Measurements from ENCODE around the gene HSPA1A. TPM values are rescaled to one million over a fixed set of nuclear protein-coding genes. Genes with fewer than 3 reads are reported as not detected.
"Not testable (repeated sequence)": the region's sequence is repeated elsewhere in the genome, so short reads cannot be mapped to it uniquely, and the experiment has no call there.

HSPA1A gene
- total RNA-seq, 4 donors from 2014 or later = 235 to 451 (median 370) TPM

DNA sequence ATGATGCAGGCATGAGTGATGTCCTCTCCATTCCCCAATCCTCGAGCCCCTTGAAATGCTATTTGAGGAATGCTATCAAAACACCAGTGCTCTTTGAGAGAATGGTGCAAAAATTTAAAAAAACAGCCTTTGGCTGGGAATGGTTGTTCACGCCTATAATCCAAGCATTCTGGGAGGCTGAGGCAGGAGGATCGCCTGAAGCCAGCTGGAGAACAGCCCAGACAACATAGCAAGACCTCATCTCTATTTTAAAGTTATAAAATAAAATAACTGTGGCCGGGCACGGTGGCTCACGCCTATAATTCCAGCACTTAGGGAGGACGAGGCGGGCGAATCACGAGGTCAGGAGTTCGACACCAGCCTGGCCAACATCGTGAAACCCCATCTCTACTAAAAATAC is 15.6 kb upstream of the HSPA1A start:
- WGBS = 72% methylated on average over 12 of the region's 12 CpGs
- H3K36me3 ChIP-seq = peaks cover 4 to 40% (median 21%) of the 10 kb centered on the region in 4 donors

DNA sequence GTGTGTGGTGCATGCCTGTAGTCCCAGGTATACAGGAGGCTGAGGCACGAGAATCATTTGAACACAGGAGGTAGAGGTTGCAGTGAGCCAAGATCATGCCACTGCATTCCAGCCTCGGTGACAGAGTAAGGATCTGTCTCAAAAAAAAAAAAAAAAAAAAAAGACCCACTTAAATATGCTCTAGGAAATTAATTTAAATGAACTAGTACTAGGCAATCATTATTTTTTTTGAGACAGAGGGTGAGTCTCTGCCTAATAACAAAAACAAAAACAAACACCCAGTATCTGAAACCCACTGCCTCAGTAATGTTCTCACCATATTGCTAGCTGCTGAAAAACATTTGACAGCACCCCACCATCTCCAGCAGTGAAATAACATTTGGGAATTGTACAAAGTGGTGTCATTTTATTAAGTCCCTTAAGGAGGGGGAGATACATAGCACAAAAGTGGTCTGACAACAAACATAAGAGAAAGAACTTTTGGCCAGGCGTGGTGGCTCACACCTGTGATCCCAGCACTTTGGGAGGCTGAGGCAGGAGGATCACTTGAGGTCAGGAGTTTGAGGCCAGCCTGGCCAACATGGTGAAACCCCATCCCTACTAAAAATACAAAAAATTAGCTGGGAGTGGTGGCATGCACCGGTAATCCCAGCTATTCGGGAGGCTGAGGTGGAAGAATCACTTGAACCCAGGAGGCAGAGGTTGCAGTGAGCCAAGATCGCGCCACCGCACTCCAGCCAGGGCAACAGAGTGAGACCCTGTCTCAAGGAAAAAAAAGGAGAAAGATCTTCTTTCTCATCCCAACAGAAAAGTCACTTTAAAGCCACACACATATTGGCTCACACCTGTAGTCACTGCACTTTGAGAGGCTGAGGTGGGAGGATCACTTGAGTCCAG is 14.1 kb upstream of the HSPA1A start:
- 94% methylated on average over 8 of the region's 8 CpGs for WGBS
- H3K4me3 ChIP-seq; intact Hi-C loops (cut with DNase I); DNase-seq (ENCODE audit: extremely low spot score); H3K27ac ChIP-seq (replicated peaks in 1 of 4); H3K27me3 ChIP-seq; H3K9me3 ChIP-seq: not testable (repeated sequence)
- H3K4me1 ChIP-seq = peaks cover 11 to 23% (median 18%) of the 10 kb centered on the region in 4 donors
- H3K36me3 ChIP-seq = peaks cover 4 to 40% (median 21%) of the 10 kb centered on the region in 4 donors

More for the DNA sequence above, 15.6 kb upstream of the HSPA1A start:
- H3K9me3 ChIP-seq = no peaks in the 10 kb centered on the region
- intact Hi-C loops (cut with DNase I) = loop anchor here (5.0 kb wide), 1 partner anchor 62 kb away; the partner anchor contains the start of gene CLIC1
- H3K4me1 ChIP-seq = peaks cover 6 to 16% (median 12%) of the 10 kb centered on the region in 4 donors
- no peak overlapping the region for H3K27ac ChIP-seq (replicated peaks in 1 of 4)
- no peak for DNase-seq (ENCODE audit: extremely low spot score)
- TF ChIP-seq POLR2A (IDR thresholded peaks at IDR 0.05; ENCODE audit: low read depth) (no peak), EP300 (IDR thresholded peaks at IDR 0.05) (no peak), POLR2AphosphoS5 (IDR thresholded peaks at IDR 0.05) (no peak)
- TF ChIP-seq, protein P1, sequence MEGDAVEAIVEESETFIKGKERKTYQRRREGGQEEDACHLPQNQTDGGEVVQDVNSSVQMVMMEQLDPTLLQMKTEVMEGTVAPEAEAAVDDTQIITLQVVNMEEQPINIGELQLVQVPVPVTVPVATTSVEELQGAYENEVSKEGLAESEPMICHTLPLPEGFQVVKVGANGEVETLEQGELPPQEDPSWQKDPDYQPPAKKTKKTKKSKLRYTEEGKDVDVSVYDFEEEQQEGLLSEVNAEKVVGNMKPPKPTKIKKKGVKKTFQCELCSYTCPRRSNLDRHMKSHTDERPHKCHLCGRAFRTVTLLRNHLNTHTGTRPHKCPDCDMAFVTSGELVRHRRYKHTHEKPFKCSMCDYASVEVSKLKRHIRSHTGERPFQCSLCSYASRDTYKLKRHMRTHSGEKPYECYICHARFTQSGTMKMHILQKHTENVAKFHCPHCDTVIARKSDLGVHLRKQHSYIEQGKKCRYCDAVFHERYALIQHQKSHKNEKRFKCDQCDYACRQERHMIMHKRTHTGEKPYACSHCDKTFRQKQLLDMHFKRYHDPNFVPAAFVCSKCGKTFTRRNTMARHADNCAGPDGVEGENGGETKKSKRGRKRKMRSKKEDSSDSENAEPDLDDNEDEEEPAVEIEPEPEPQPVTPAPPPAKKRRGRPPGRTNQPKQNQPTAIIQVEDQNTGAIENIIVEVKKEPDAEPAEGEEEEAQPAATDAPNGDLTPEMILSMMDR (IDR thresholded peaks at IDR 0.05) = no peak
- H3K27me3 ChIP-seq = no peaks in the 10 kb centered on the region
- no peak overlapping the region for H3K4me3 ChIP-seq

DNA sequence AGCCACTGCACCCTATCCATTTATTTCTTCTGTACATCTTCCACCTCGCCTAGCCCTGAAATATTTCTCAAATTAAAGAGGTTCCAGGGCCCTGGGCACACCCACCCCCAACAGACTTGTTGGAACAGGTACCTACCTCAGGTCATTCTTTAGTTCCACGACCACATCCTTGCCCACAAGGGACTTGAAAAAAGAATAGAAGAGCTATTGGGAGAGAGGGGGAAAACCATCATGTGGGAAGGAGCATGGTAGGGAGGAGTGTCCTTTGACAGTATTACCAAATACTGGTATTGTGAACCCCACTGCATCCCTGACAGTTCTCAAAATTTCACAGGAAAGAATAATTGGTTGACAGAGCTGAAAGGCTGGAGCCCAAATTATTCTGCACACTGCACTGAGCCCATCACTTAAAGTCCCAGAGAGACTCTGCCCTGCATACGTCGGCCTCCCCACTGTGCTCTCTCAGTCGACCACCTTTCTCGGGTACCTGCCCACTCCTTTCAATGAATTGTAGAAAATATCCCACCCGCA is 9.3 kb upstream of the HSPA1A start:
- WGBS = 15% methylated on average over 7 of the region's 7 CpGs
- H3K36me3 ChIP-seq = peaks cover 4 to 32% (median 18%) of the 10 kb centered on the region in 4 donors
- H3K4me1 ChIP-seq = peaks cover 17 to 30% (median 24%) of the 10 kb centered on the region in 4 donors
- H3K27ac ChIP-seq (replicated peaks in 1 of 4) = peak overlapping the region; percentile 85 to 96 (median 92)
- intact Hi-C loops (cut with DNase I) = no loop called here
- no peaks in the 10 kb centered on the region for H3K9me3 ChIP-seq
- TF ChIP-seq, protein P1 (IDR thresholded peaks at IDR 0.05) = no peak
- TF ChIP-seq POLR2AphosphoS5 (IDR thresholded peaks at IDR 0.05) (no peak), EP300 (IDR thresholded peaks at IDR 0.05) (no peak), POLR2A (IDR thresholded peaks at IDR 0.05; ENCODE audit: low read depth) (no peak)
- peak overlapping the region; percentile 55 to 72 (median 59) for H3K4me3 ChIP-seq
- DNase-seq (ENCODE audit: extremely low spot score) = no peak
- H3K27me3 ChIP-seq = no peaks in the 10 kb centered on the region

DNA sequence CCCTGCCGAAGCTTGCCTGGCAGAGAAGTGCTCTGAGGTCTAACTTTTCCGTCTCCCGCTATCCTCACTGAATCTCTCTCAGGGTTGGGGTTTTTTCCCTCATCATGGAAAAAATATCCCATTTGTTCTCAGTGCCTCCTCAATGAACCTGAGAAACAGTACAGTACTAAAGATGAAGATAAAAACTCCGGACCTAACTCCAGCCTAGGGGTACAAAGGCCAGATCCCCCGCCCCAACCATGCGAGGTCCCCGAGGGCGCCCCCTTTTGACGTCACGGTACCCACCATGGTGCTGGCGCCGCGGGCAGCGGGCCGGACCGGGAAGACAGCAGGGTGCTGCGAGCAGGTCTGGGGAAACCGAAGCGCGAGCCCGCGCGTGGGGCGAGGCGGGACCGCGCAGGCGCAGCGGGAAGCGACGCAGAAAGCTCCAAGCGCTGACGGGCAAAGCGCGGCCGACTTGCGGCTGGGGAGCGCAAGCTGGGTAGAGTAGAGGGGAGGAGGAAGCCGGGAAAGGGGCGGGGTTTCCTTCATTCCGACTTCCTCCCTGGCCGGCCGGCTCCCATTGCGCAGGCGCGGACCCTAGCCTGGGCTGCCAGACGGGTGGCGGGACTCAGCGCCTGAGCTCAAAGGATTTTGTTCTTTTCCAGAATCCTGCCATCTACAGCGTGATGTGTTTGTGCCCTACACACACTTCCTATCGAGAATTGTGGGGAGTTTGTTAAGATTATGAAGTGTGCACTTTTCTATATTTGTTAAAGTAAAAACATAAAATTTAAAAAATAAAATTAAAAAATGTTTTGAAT is 8.7 kb upstream of the HSPA1A start, which contains the start of gene LSM2:
LSM2 (minus strand) TSS at position 497 of the 803 bp plus-strand sequence; CDS start at position 288, 209 bp downstream.
- TF ChIP-seq POLR2AphosphoS5 (IDR thresholded peaks at IDR 0.05) (peak; percentile 97 to 99), EP300 (IDR thresholded peaks at IDR 0.05) (no peak), POLR2A (IDR thresholded peaks at IDR 0.05; ENCODE audit: low read depth) (peak; percentile 66)
- TF ChIP-seq, protein P1 (IDR thresholded peaks at IDR 0.05) = peak in 2 of 3 experiments; percentile 25 to 32
- under 1% methylated on average over 39 of the region's 51 CpGs for WGBS
- H3K4me3 ChIP-seq = peak within 1 kb of the TSS; percentile 55 to 72 (median 59)
- H3K4me1 ChIP-seq = peaks cover 17 to 30% (median 24%) of the 10 kb centered on the region in 4 donors
- H3K36me3 ChIP-seq = peaks cover 4 to 29% (median 14%) of the 10 kb centered on the region in 4 donors
- H3K27ac ChIP-seq (replicated peaks in 1 of 4) = peak within 1 kb of the TSS; percentile 85 to 96 (median 92)
- no peaks in the 10 kb centered on the region for H3K9me3 ChIP-seq
- DNase-seq (ENCODE audit: extremely low spot score) = peak; percentile 98
- H3K27me3 ChIP-seq = no peaks in the 10 kb centered on the region
- intact Hi-C loops (cut with DNase I) = no loop called here

DNA sequence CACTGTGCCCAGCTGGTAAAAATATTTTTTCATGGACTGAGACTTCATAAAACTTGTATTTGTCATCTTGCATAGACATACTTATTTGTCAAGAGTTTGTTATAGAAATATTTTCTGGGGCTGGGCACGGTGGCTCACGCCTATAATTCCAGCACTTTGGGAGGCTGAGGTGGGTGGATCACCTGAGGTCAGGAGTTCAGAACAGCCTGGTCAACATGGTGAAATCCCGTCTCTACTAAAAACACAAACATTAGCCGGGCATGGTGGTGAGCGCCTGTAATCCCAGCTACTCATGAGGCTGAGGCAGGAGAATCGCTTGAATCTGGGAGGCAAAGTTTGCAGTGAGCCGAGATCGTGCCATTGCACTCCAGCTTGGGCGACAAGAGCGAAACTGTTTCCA is 6.7 kb upstream of the HSPA1A start:
- peaks cover 0 to 11% (median 0%) of the 10 kb centered on the region in 4 donors for H3K36me3 ChIP-seq
- H3K27ac ChIP-seq (replicated peaks in 1 of 4); intact Hi-C loops (cut with DNase I); H3K9me3 ChIP-seq; H3K4me3 ChIP-seq; DNase-seq (ENCODE audit: extremely low spot score); H3K27me3 ChIP-seq: not testable (repeated sequence)
- peaks cover 21 to 32% (median 31%) of the 10 kb centered on the region in 4 donors for H3K4me1 ChIP-seq
- 87% methylated on average over 10 of the region's 10 CpGs for WGBS

Data from esophagus muscularis mucosa (tissue), 4 donors.